HepG2 (cell line): ENCODE measurements around the gene DAZAP1. TPM values are rescaled to one million over a fixed set of nuclear protein-coding genes. Genes with fewer than 3 reads are reported as not detected.

Experiments used
- ARNTL ChIP-seq: sonication (generic); formaldehyde crosslinking; IDR thresholded peaks from 2 replicates; pipeline ENCODE4 v1.4.0; 2020; ENCODE audit warnings: mild to moderate bottlenecking, missing genetic modification reagents
- CBX5 ChIP-seq: sonication (generic); formaldehyde crosslinking; IDR thresholded peaks from 2 replicates; pipeline ENCODE4 v1.4.0; 2020; ENCODE audit warnings: missing genetic modification reagents, borderline replicate concordance
- FLYWCH1 ChIP-seq: sonication (generic); formaldehyde crosslinking; IDR thresholded peaks from 2 replicates; pipeline ENCODE4 v1.8.1; 2023; ENCODE audit warnings: mild to moderate bottlenecking, missing genetic modification reagents
- FOXA3 ChIP-seq: IDR thresholded peaks from 2 replicates; pipeline ENCODE4 v1.6.1; 2016; ENCODE audit warnings: missing genetic modification reagents, missing compliant biosample characterization
- GLI4 ChIP-seq: sonication (generic); formaldehyde crosslinking; IDR thresholded peaks from 2 replicates; pipeline ENCODE4 v1.5.1; 2020; ENCODE audit warnings: missing genetic modification reagents, mild to moderate bottlenecking, moderate library complexity, borderline replicate concordance
- RXRB ChIP-seq: IDR thresholded peaks from 2 replicates; pipeline ENCODE4 v1.6.1; 2016; ENCODE audit warnings: borderline replicate concordance, missing genetic modification reagents, missing compliant biosample characterization
- ZNF101 ChIP-seq: sonication (generic); formaldehyde crosslinking; IDR thresholded peaks from 2 replicates; pipeline ENCODE4 v1.4.0; 2020; ENCODE audit warnings: mild to moderate bottlenecking, low read depth, missing genetic modification reagents, borderline replicate concordance
- ZNF605 ChIP-seq: sonication (generic); formaldehyde crosslinking; IDR thresholded peaks from 2 replicates; pipeline ENCODE4 v1.8.0; 2022; ENCODE audit warnings: mild to moderate bottlenecking, missing genetic modification reagents
- ZNF788 ChIP-seq: sonication (generic); formaldehyde crosslinking; IDR thresholded peaks from 2 replicates; pipeline ENCODE4 v1.5.0; 2020; ENCODE audit warnings: mild to moderate bottlenecking, missing genetic modification reagents, borderline replicate concordance
- ZSCAN20 ChIP-seq: sonication (generic); formaldehyde crosslinking; IDR thresholded peaks from 2 replicates; pipeline ENCODE4 v1.4.0; 2020; ENCODE audit warnings: missing genetic modification reagents, mild to moderate bottlenecking, borderline replicate concordance
- polyA plus RNA-seq, 8 experiments: library from polyadenylated mRNA; depleted of rRNA in 3 of 8; stranded (reverse) in 7 of 8; unstranded in 1 of 8; fragments of >200 nt; fragmentation: Illumina TruSeq in 4 of 8; extraction: Trizol in 4 of 8; gene quantifications; 2 replicates each; pipeline versions ENCODE4 v1.2.1 to v1.2.3, GENCODE V29; 2011 to 2016; ENCODE audit warnings: low read depth in 4 of 8, missing spikeins in 1 of 8, mixed read lengths in 1 of 8; ENCODE audit not compliant: insufficient read depth in 1 of 8
- total RNA-seq, 5 experiments: library from RNA; depleted of rRNA; stranded (reverse); fragments of >200 nt; fragmentation: Illumina TruSeq; extraction: Trizol; gene quantifications; 2 replicates each; pipeline ENCODE4 v1.2.3, GENCODE V29; 2016; ENCODE audit warnings: low read depth in 1 of 5
- TF ChIP-seq, protein P1 (sequence below): sonication (generic); formaldehyde crosslinking; IDR thresholded peaks from 2 replicates; pipeline ENCODE4 v1.4.0; 2020; ENCODE audit warnings: missing genetic modification reagents, mild to moderate bottlenecking, borderline replicate concordance
- TF ChIP-seq, protein P2 (sequence below): sonication (generic); formaldehyde crosslinking; IDR thresholded peaks from 2 replicates; pipeline ENCODE4 v1.4.0; 2020; ENCODE audit warnings: mild to moderate bottlenecking, missing genetic modification reagents
- TF ChIP-seq, protein P3 (sequence below): IDR thresholded peaks from 2 replicates; pipeline ENCODE4 v1.6.1; 2016
- TF ChIP-seq, protein P4 (sequence below): sonication (generic); formaldehyde crosslinking; IDR thresholded peaks from 2 replicates; pipeline ENCODE4 v1.4.0; 2020; ENCODE audit warnings: missing genetic modification reagents
- TF ChIP-seq, protein P5 (sequence below): conservative IDR thresholded peaks from 2 replicates; pipeline ENCODE4 v1.6.1; 2018; ENCODE audit warnings: missing genetic modification reagents
- TF ChIP-seq, protein P6 (sequence below): sonication (generic); formaldehyde crosslinking; IDR thresholded peaks from 2 replicates; pipeline ENCODE4 v1.9.0; 2021; ENCODE audit warnings: missing genetic modification reagents, borderline replicate concordance
- TF ChIP-seq, protein P7 (sequence below): sonication (generic); IDR thresholded peaks from 2 replicates; pipeline ENCODE4 v1.6.1; 2016; ENCODE audit warnings: low read depth, borderline replicate concordance

Gene DAZAP1
- total and polyA plus RNA-seq, 2 of the 13 experiments (the other 11 are each of a cell fraction or from before 2014, with no cell fraction given), result 63.3 to 79.2 TPM

DNA sequence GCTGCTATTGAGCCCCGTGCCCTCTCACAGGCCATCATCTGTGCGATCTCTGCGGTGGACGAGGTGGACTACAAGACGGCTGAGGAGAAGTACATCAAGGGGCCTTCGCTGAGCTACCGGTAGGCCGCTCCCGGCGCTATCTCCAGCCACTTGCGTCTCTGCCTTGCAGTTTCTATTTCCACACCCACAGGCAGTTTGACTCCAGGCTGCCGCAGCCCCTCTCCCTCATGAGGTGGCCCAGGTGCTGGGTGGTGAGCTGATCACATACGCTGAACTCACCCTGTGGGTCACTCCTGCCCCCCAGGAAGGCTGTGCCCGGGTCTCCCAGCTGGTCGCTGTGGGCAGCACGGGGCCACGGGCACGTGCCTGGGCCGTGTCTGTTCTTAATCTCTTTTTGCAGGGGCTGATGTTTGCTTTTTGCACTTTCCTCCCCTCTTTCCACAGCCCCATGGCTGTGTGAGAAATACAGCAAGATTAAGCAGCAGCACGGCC lies 34.3 kb upstream of the DAZAP1 start (continued):
- TF ChIP-seq, protein P1, sequence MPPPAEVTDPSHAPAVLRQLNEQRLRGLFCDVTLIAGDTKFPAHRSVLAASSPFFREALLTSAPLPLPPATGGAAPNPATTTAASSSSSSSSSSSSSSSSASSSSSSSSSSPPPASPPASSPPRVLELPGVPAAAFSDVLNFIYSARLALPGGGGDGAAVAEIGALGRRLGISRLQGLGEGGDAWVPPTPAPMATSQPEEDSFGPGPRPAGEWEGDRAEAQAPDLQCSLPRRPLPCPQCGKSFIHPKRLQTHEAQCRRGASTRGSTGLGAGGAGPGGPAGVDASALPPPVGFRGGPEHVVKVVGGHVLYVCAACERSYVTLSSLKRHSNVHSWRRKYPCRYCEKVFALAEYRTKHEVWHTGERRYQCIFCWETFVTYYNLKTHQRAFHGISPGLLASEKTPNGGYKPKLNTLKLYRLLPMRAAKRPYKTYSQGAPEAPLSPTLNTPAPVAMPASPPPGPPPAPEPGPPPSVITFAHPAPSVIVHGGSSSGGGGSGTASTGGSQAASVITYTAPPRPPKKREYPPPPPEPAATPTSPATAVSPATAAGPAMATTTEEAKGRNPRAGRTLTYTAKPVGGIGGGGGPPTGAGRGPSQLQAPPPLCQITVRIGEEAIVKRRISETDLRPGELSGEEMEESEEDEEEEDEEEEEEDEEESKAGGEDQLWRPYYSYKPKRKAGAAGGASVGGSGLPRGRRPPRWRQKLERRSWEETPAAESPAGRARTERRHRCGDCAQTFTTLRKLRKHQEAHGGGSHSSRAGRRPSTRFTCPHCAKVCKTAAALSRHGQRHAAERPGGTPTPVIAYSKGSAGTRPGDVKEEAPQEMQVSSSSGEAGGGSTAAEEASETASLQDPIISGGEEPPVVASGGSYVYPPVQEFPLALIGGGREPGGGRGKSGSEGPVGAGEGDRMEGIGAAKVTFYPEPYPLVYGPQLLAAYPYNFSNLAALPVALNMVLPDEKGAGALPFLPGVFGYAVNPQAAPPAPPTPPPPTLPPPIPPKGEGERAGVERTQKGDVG (CRISPR knock-in tag), result peak; percentile 48; the same call in 1 of the 2 replicates
- TF ChIP-seq, protein P2, sequence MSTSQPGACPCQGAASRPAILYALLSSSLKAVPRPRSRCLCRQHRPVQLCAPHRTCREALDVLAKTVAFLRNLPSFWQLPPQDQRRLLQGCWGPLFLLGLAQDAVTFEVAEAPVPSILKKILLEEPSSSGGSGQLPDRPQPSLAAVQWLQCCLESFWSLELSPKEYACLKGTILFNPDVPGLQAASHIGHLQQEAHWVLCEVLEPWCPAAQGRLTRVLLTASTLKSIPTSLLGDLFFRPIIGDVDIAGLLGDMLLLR, result no peak
- TF ChIP-seq ZNF605 (CRISPR knock-in tag), result 0 out of 2 replicates have a peak, but pooled peaks have one; percentile 16
- TF ChIP-seq, protein P3, sequence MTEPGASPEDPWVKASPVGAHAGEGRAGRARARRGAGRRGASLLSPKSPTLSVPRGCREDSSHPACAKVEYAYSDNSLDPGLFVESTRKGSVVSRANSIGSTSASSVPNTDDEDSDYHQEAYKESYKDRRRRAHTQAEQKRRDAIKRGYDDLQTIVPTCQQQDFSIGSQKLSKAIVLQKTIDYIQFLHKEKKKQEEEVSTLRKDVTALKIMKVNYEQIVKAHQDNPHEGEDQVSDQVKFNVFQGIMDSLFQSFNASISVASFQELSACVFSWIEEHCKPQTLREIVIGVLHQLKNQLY (CRISPR knock-in tag), result peak; percentile 91
- no peak for TF ChIP-seq FOXA3
- TF ChIP-seq CBX5, result no peak
- no peak for TF ChIP-seq ZSCAN20 (CRISPR knock-in tag)
- TF ChIP-seq ZNF788 (CRISPR knock-in tag), result no peak
- TF ChIP-seq, protein P4, sequence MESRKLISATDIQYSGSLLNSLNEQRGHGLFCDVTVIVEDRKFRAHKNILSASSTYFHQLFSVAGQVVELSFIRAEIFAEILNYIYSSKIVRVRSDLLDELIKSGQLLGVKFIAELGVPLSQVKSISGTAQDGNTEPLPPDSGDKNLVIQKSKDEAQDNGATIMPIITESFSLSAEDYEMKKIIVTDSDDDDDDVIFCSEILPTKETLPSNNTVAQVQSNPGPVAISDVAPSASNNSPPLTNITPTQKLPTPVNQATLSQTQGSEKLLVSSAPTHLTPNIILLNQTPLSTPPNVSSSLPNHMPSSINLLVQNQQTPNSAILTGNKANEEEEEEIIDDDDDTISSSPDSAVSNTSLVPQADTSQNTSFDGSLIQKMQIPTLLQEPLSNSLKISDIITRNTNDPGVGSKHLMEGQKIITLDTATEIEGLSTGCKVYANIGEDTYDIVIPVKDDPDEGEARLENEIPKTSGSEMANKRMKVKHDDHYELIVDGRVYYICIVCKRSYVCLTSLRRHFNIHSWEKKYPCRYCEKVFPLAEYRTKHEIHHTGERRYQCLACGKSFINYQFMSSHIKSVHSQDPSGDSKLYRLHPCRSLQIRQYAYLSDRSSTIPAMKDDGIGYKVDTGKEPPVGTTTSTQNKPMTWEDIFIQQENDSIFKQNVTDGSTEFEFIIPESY (CRISPR knock-in tag), result peak; percentile 74; the same call in 1 of the 2 replicates
- TF ChIP-seq FLYWCH1 (CRISPR knock-in tag), result 0 out of 2 replicates have a peak, but pooled peaks have one; percentile 5
- no peak for TF ChIP-seq ZNF101 (CRISPR knock-in tag)
- TF ChIP-seq, protein P5, sequence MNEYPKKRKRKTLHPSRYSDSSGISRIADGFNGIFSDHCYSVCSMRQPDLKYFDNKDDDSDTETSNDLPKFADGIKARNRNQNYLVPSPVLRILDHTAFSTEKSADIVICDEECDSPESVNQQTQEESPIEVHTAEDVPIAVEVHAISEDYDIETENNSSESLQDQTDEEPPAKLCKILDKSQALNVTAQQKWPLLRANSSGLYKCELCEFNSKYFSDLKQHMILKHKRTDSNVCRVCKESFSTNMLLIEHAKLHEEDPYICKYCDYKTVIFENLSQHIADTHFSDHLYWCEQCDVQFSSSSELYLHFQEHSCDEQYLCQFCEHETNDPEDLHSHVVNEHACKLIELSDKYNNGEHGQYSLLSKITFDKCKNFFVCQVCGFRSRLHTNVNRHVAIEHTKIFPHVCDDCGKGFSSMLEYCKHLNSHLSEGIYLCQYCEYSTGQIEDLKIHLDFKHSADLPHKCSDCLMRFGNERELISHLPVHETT (CRISPR knock-in tag), result no peak
- TF ChIP-seq, protein P6, sequence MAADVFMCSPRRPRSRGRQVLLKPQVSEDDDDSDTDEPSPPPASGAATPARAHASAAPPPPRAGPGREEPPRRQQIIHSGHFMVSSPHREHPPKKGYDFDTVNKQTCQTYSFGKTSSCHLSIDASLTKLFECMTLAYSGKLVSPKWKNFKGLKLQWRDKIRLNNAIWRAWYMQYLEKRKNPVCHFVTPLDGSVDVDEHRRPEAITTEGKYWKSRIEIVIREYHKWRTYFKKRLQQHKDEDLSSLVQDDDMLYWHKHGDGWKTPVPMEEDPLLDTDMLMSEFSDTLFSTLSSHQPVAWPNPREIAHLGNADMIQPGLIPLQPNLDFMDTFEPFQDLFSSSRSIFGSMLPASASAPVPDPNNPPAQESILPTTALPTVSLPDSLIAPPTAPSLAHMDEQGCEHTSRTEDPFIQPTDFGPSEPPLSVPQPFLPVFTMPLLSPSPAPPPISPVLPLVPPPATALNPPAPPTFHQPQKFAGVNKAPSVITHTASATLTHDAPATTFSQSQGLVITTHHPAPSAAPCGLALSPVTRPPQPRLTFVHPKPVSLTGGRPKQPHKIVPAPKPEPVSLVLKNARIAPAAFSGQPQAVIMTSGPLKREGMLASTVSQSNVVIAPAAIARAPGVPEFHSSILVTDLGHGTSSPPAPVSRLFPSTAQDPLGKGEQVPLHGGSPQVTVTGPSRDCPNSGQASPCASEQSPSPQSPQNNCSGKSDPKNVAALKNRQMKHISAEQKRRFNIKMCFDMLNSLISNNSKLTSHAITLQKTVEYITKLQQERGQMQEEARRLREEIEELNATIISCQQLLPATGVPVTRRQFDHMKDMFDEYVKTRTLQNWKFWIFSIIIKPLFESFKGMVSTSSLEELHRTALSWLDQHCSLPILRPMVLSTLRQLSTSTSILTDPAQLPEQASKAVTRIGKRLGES (CRISPR knock-in tag), result peak; percentile 19; the same call in 1 of the 2 replicates
- no peak for TF ChIP-seq RXRB (CRISPR knock-in tag)
- TF ChIP-seq, protein P7, sequence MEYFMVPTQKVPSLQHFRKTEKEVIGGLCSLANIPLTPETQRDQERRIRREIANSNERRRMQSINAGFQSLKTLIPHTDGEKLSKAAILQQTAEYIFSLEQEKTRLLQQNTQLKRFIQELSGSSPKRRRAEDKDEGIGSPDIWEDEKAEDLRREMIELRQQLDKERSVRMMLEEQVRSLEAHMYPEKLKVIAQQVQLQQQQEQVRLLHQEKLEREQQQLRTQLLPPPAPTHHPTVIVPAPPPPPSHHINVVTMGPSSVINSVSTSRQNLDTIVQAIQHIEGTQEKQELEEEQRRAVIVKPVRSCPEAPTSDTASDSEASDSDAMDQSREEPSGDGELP, result peak; percentile 15; the same call in 1 of the 2 replicates
- peak; percentile 78; the same call in 1 of the 2 replicates for TF ChIP-seq ARNTL
- TF ChIP-seq GLI4 (CRISPR knock-in tag), result no peak; the same call in 1 of the 2 replicates
